Activated CD8-positive, alpha-beta T cell treated with anti-CD3 and anti-CD28 coated beads for 36 hours (primary cell): ENCODE measurements around the gene NUP98. TPM values are rescaled to one million over a fixed set of nuclear protein-coding genes. Genes with fewer than 3 reads are reported as not detected.

ENCODE experiments used
- ATAC-seq: fragments of 200-7000 bp; cut with Tn5 transposase; one replicate; pipeline ENCODE4 v1.10.0; 2021; ENCODE audit warnings: mild to moderate bottlenecking, moderate library complexity
- CTCF ChIA-PET: fragments of 350-600 bp; sonication (Branson Sonifier 250); formaldehyde crosslinking; loops from one replicate; lab custom pipeline; 2021; ENCODE audit warnings: antibody characterized with exemption; lab: Charles Lee
- POLR2A ChIA-PET: fragments of 350-600 bp; sonication (Branson Sonifier 250); formaldehyde crosslinking; loops from one replicate; lab custom pipeline; 2021; ENCODE audit warnings: antibody characterized with exemption; lab: Charles Lee
- DNase-seq: peaks from one replicate; pipeline ENCODE4 v3.0.0-alpha.2; 2020
- H3K27ac Mint-ChIP-seq: one replicate; pipeline ENCODE4 v1.8.0; 2021; ENCODE audit warnings: mild to moderate bottlenecking, mixed read lengths
- H3K27me3 Mint-ChIP-seq: one replicate; pipeline ENCODE4 v1.8.0; 2021; ENCODE audit warnings: mixed read lengths
- H3K36me3 Mint-ChIP-seq: one replicate; pipeline ENCODE4 v1.8.0; 2021; ENCODE audit warnings: low read depth, mixed read lengths
- H3K4me1 Mint-ChIP-seq: one replicate; pipeline ENCODE4 v1.8.0; 2021; ENCODE audit warnings: low read depth, mixed read lengths
- H3K4me3 Mint-ChIP-seq: one replicate; pipeline ENCODE4 v1.8.0; 2021; ENCODE audit warnings: mild to moderate bottlenecking, moderate library complexity, mixed read lengths
- H3K9me3 Mint-ChIP-seq: one replicate; pipeline ENCODE4 v1.8.0; 2021; ENCODE audit warnings: mixed read lengths
- intact Hi-C: fragments of 100-400 bp; cut with micrococcal nuclease; formaldehyde crosslinking; loops from one replicate; pipeline ENCODE4 v1.10.0; 2022
- total RNA-seq, 2 experiments: library from RNA; stranded (reverse); gene quantifications; one replicate each; pipeline ENCODE4 v1.2.3, GENCODE V29; 2021
- TF ChIP-seq, protein P1 (sequence below): fragments of 200-600 bp; IDR thresholded peaks from one replicate; pipeline ENCODE4 v1.8.0; 2022; ENCODE audit warnings: antibody characterized with exemption, mild to moderate bottlenecking

NUP98 gene
- total RNA-seq, 2 experiments from 2014 or later = 88.4 to 89.9 TPM

DNA sequence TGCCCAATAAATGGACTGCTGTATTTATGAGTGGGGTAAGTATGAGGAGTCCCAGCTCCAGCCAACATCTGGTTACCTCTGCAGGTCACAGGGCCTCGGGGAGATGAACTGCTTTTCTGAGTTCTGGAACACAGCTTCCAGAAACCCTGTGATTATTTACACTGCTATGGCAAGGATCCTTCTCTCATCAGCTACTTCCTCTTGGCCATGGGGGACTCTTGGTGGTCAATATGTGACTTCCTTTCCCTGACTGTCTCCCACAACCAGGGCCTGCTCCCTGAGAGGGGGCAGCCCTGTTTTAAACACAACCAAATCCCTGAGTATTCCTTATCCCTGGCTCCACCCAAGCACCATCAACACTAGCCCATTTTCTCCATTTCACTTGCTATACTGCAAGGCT, 33.4 kb upstream of the NUP98 start:
- TF ChIP-seq, protein P1, sequence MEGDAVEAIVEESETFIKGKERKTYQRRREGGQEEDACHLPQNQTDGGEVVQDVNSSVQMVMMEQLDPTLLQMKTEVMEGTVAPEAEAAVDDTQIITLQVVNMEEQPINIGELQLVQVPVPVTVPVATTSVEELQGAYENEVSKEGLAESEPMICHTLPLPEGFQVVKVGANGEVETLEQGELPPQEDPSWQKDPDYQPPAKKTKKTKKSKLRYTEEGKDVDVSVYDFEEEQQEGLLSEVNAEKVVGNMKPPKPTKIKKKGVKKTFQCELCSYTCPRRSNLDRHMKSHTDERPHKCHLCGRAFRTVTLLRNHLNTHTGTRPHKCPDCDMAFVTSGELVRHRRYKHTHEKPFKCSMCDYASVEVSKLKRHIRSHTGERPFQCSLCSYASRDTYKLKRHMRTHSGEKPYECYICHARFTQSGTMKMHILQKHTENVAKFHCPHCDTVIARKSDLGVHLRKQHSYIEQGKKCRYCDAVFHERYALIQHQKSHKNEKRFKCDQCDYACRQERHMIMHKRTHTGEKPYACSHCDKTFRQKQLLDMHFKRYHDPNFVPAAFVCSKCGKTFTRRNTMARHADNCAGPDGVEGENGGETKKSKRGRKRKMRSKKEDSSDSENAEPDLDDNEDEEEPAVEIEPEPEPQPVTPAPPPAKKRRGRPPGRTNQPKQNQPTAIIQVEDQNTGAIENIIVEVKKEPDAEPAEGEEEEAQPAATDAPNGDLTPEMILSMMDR = no peak
- H3K4me3 Mint-ChIP-seq = no peak overlapping the region
- DNase-seq (no peak), ATAC-seq (no peak)
- H3K9me3 Mint-ChIP-seq = no peaks in the 10 kb centered on the region
- H3K36me3 Mint-ChIP-seq = peaks cover 84% of the 10 kb centered on the region
- peak overlapping the region; percentile 91 for H3K27ac Mint-ChIP-seq
- intact Hi-C loops = no loop called here
- POLR2A ChIA-PET = interaction anchor here (1.1 to 14.6 kb wide), 3 partner anchors 10 to 22 kb away, joined by 3 to 216 read pairs (median 21); partner anchors contain the start of genes RHOG and STIM1
- H3K27me3 Mint-ChIP-seq = no peaks in the 10 kb centered on the region
- CTCF ChIA-PET = interaction anchor here (1.6 to 5.8 kb wide), 5 partner anchors 11 to 242 kb away, joined by 4 to 33 read pairs (median 7); partner anchors contain the start of genes PGAP2 and STIM1
- peaks cover 74% of the 10 kb centered on the region for H3K4me1 Mint-ChIP-seq

DNA sequence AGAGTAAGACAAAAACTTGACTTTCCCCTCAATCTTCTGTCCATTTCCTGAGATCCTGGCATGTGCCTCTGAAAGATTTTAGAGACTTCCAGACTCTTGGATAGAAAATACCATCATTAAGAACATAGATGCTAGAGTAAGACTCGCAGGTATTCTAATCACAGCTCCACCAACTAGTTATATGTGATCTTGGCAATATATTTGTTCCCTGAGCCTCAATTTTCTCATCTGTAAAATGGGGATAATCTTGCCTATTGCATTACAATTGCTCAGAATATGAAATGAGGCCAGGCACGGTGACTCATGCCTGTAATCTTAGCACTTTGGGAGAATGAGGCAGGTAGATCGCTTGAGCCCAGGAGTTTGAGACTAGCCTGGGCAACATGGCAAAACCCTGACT, 32.7 kb upstream of the NUP98 start:
- POLR2A ChIA-PET = interaction anchor here (2.4 to 3.3 kb wide), 2 partner anchors 8 to 11 kb away, joined by 10 to 21 read pairs; partner anchors contain the start of gene RHOG
- no peak for DNase-seq
- TF ChIP-seq, protein P1 = no peak
- Mint-ChIP-seq H3K27me3 (no peaks in the 10 kb centered on the region), H3K4me1 (peaks cover 71% of the 10 kb centered on the region), H3K36me3 (peaks cover 83% of the 10 kb centered on the region), H3K27ac (peak overlapping the region; percentile 91), H3K4me3 (no peak overlapping the region), H3K9me3 (no peaks in the 10 kb centered on the region)
- ATAC-seq = no peak
- intact Hi-C loops = no loop called here
- CTCF ChIA-PET = interaction anchor here (1.8 to 5.8 kb wide), 3 partner anchors 12 to 243 kb away, joined by 6 to 33 read pairs (median 10); partner anchors contain the start of gene PGAP2

DNA sequence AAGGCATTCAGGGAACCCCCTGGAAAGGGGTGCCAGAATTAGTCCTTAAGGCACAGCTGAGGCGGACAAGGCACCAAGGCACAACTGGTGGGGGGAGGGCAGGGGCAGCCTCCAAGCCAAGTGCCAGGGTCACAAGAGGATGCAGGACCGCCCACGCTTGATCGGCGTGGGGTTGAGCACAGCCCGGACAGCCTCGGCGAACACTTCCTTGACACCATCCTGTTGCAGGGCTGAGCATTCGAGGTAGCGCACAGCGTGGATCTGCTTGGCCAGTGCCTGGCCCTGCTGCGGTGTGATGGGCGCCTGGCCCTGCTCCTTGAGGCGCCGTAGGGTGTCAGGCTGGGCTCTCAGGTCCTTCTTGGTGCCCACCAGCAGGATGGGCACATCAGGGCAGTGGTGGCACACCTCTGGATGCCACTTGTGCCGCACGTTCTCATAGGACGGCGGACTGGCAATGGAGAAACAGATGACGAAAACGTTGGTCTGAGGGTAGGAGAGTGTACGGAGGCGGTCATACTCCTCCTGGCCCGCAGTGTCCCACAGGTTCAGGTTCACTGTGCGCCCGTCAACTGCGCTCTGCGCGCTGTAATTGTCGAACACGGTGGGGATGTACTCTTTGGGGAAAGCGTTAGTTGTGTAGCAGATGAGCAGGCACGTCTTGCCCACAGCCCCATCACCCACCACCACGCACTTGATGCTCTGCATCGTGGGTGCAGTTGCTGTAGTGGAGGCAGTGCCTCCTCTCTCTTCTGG, 30.3 kb upstream of the NUP98 start:
- Mint-ChIP-seq H3K9me3 (no peaks in the 10 kb centered on the region), H3K4me3 (no peak overlapping the region), H3K36me3 (peaks cover 70% of the 10 kb centered on the region), H3K27ac (peak overlapping the region; percentile 51), H3K4me1 (peaks cover 59% of the 10 kb centered on the region), H3K27me3 (no peaks in the 10 kb centered on the region)
- DNase-seq (no peak), ATAC-seq (no peak)
- CTCF ChIA-PET = interaction anchor here (1.0 to 1.5 kb wide), 2 partner anchors 20 to 245 kb away, joined by 3 to 7 read pairs; no protein-coding TSS in a partner anchor
- intact Hi-C loops = no loop called here
- TF ChIP-seq, protein P1 = no peak
- POLR2A ChIA-PET = interaction anchor here (1.1 to 2.4 kb wide), 3 partner anchors 10 to 21 kb away, joined by 3 to 10 read pairs (median 3); no protein-coding TSS in a partner anchor

DNA sequence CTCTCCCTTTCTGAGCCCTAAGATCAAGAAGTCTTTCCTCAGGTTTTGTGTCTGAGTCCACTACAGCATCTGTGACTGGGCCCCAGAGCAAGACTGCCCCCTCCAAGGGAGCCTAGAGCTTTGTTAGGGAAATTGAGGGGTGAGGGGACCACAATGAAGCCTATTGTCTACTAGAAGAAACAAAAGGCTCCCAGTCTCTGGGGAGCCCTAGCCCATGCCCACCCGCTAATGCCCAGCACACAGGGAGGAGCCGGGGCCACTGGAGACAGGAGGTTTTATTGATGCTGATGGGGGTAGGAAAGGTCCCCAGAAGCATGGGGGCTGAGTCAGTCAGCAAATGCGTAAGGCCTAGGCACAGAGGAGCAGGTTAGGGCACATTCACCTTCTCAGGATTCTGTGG, 29.4 kb upstream of the NUP98 start:
- DNase-seq (no peak), ATAC-seq (no peak)
- H3K27ac Mint-ChIP-seq = peak overlapping the region; percentile 75
- TF ChIP-seq, protein P1 = no peak
- CTCF ChIA-PET = interaction anchor here (1.0 to 2.8 kb wide), 3 partner anchors 9 to 246 kb away, joined by 3 to 13 read pairs (median 7); partner anchors contain the start of gene PGAP2
- H3K36me3 Mint-ChIP-seq = peaks cover 63% of the 10 kb centered on the region
- no peak overlapping the region for H3K4me3 Mint-ChIP-seq
- intact Hi-C loops = no loop called here
- no peaks in the 10 kb centered on the region for H3K27me3 Mint-ChIP-seq
- POLR2A ChIA-PET = interaction anchor here (1.0 to 1.3 kb wide), 3 partner anchors 12 to 28 kb away, joined by 3 to 4 read pairs (median 3); no protein-coding TSS in a partner anchor
- no peaks in the 10 kb centered on the region for H3K9me3 Mint-ChIP-seq
- peaks cover 50% of the 10 kb centered on the region for H3K4me1 Mint-ChIP-seq
